Esophagus muscularis mucosa (tissue), 4 donors: ENCODE data around the gene DFFB. TPM values are rescaled to one million over a fixed set of nuclear protein-coding genes. Genes with fewer than 3 reads are reported as not detected.

Experiments used
- DNase-seq: peaks from one replicate; pipeline ENCODE4 v3.0.0-alpha.2; 2017; ENCODE audit errors: extremely low spot score
- H3K27ac ChIP-seq, 4 donors: fragments of 200-600 bp; sonication (generic); replicated peaks in 1 of 4; 1 replicate in 3 of 4; 2 replicates in 1 of 4; pipeline ENCODE4 v1.5.1; 2016 to 2019; ENCODE audit warnings: mild to moderate bottlenecking in 1 of 4
- H3K27me3 ChIP-seq, 4 donors: fragments of 200-600 bp; sonication (generic); one replicate each; pipeline versions ENCODE4 v1.5.1 to v1.6.0; 2016 to 2019
- H3K36me3 ChIP-seq, 4 donors: fragments of 200-600 bp; sonication (generic); one replicate each; pipeline ENCODE4 v1.5.1; 2016 to 2019
- H3K4me1 ChIP-seq, 4 donors: fragments of 200-600 bp; sonication (generic); one replicate each; pipeline ENCODE4 v1.5.1; 2016 to 2019
- H3K4me3 ChIP-seq, 4 donors: fragments of 200-600 bp; sonication (generic); 1 replicate in 2 of 4; 2 replicates in 2 of 4; pipeline ENCODE4 v1.5.1; 2016 to 2019; ENCODE audit warnings: mild to moderate bottlenecking in 4 of 4, moderate library complexity in 1 of 4
- H3K9me3 ChIP-seq, 4 donors: fragments of 200-600 bp; sonication (generic); 1 replicate in 3 of 4; 2 replicates in 1 of 4; pipeline ENCODE4 v1.5.1; 2016 to 2019
- CTCF ChIP-seq, 3 experiments: fragments of 200-600 bp in 2 of 3; fragments of 450-650 bp in 1 of 3; sonication (generic) in 2 of 3; IDR thresholded peaks; one replicate each; pipeline ENCODE4 v1.5.1; 2017 to 2019; ENCODE audit warnings: antibody characterized with exemption in 3 of 3, mild to moderate bottlenecking in 2 of 3, moderate library complexity in 1 of 3
- EP300 ChIP-seq: sonication (generic); formaldehyde crosslinking; IDR thresholded peaks from one replicate; pipeline ENCODE4 v1.6.1; 2017; ENCODE audit warnings: antibody characterized with exemption
- POLR2A ChIP-seq: fragments of 450-650 bp; IDR thresholded peaks from one replicate; pipeline ENCODE4 v1.6.1; 2017; ENCODE audit warnings: antibody characterized with exemption, moderate library complexity, mild to moderate bottlenecking, low read depth
- POLR2AphosphoS5 ChIP-seq, 2 donors: sonication (generic); formaldehyde crosslinking; IDR thresholded peaks; one replicate each; pipeline ENCODE4 v1.6.1; 2017; ENCODE audit warnings: antibody characterized with exemption in 2 of 2
- WGBS: methylation state at CpG from one replicate; pipeline ENCODE4 v1.1.5; 2018; 5-methylcytosine and 5-hydroxymethylcytosine counted together
- intact Hi-C: fragments of 100-400 bp; cut with DNase I; formaldehyde crosslinking; loops from one replicate; pipeline ENCODE4 v1.15.1; 2023
- total RNA-seq, 4 donors: library from RNA; depleted of rRNA; stranded (reverse); fragments of >200 nt; gene quantifications; one replicate each; pipeline versions ENCODE4 v1.1.0 to v1.2.1, GENCODE V29; 2016

DFFB gene
- total RNA-seq, 4 donors from 2014 or later: 5.0 to 13.4 (median 5.2) TPM

- Histone ChIP-seq H3K27ac (no peak overlapping the region), H3K4me1 (no peaks in the 10 kb centered on the region), H3K9me3 (no peaks in the 10 kb centered on the region), H3K4me3 (no peak overlapping the region), H3K36me3 (peaks cover 45 to 98% (median 72%) of the 10 kb centered on the region in 4 donors), H3K27me3 (no peaks in the 10 kb centered on the region)
- no peak for TF ChIP-seq POLR2A
- TF ChIP-seq CTCF (IDR thresholded peaks at IDR 0.05): no peak
- TF ChIP-seq EP300: no peak
- no peak for TF ChIP-seq POLR2AphosphoS5 (IDR thresholded peaks at IDR 0.05)
- no peak for DNase-seq
- intact Hi-C loops: no loop called here
- WGBS: 91% methylated on average over 25 of the region's 28 CpGs
Observed at GRCh38 chr1:3817821-3818597, 39.3 kb upstream of the DFFB start.

GRCh38 chr1:3819771-3820200, 37.5 kb upstream of the DFFB start:
- Histone ChIP-seq H3K4me3 (no peak overlapping the region), H3K27me3 (no peaks in the 10 kb centered on the region), H3K9me3 (no peaks in the 10 kb centered on the region), H3K4me1 (no peaks in the 10 kb centered on the region), H3K27ac (no peak overlapping the region), H3K36me3 (peaks cover 40 to 100% (median 83%) of the 10 kb centered on the region in 4 donors)
- 40% methylated on average over 10 of the region's 10 CpGs for whole genome bisulfite sequencing
- no peak for TF ChIP-seq POLR2A
- no peak for DNase-seq
- intact Hi-C loops: no loop called here

- Histone ChIP-seq H3K4me1 (no peaks in the 10 kb centered on the region), H3K27me3 (no peaks in the 10 kb centered on the region), H3K36me3 (peaks cover 39 to 100% (median 82%) of the 10 kb centered on the region in 4 donors), H3K9me3 (no peaks in the 10 kb centered on the region), H3K27ac (no peak overlapping the region), H3K4me3 (no peak overlapping the region)
- DNase-seq: no peak
- intact Hi-C loops: no loop called here
- 87% methylated on average over 8 of the region's 8 CpGs for WGBS
- TF ChIP-seq CTCF (IDR thresholded peaks at IDR 0.05): no peak
- TF ChIP-seq POLR2A: no peak
- TF ChIP-seq POLR2AphosphoS5 (IDR thresholded peaks at IDR 0.05): no peak
- TF ChIP-seq EP300: no peak
Observed at GRCh38 chr1:3820316-3820715, 37.0 kb upstream of the DFFB start.

GRCh38 chr1:3821004-3821403, 36.3 kb upstream of the DFFB start:
- H3K4me1 ChIP-seq: no peaks in the 10 kb centered on the region
- no peak for DNase-seq
- 79% methylated on average over 3 of the region's 6 CpGs for WGBS
- H3K4me3 ChIP-seq: no peak overlapping the region
- H3K27me3 ChIP-seq: no peaks in the 10 kb centered on the region
- intact Hi-C loops: no loop called here
- H3K36me3 ChIP-seq: peaks cover 43 to 100% (median 82%) of the 10 kb centered on the region in 4 donors
- H3K9me3 ChIP-seq: no peaks in the 10 kb centered on the region
- TF ChIP-seq POLR2AphosphoS5 (IDR thresholded peaks at IDR 0.05) (no peak), EP300 (no peak), POLR2A (no peak), CTCF (IDR thresholded peaks at IDR 0.05) (no peak)
- H3K27ac ChIP-seq: no peak overlapping the region

- peaks cover 43 to 100% (median 82%) of the 10 kb centered on the region in 4 donors for H3K36me3 ChIP-seq
- WGBS: 93% methylated on average over 3 of the region's 13 CpGs
- intact Hi-C loops: no loop called here
- H3K27me3 ChIP-seq: no peaks in the 10 kb centered on the region
- no peaks in the 10 kb centered on the region for H3K4me1 ChIP-seq
- no peak overlapping the region for H3K4me3 ChIP-seq
- no peak overlapping the region for H3K27ac ChIP-seq
- TF ChIP-seq POLR2A: no peak
- no peak for TF ChIP-seq EP300
- TF ChIP-seq CTCF (IDR thresholded peaks at IDR 0.05): no peak
- no peak for TF ChIP-seq POLR2AphosphoS5 (IDR thresholded peaks at IDR 0.05)
- no peak for DNase-seq
- H3K9me3 ChIP-seq: no peaks in the 10 kb centered on the region
Observed at GRCh38 chr1:3821447-3821846, 35.8 kb upstream of the DFFB start.
